Measurements from ENCODE around the gene GAS7. TPM values are rescaled to one million over a fixed set of nuclear protein-coding genes. Genes with fewer than 3 reads are reported as not detected.

GAS7 gene
- total and polyA plus RNA-seq, 2 experiments from 2014 or later = 1.9 to 10.7 TPM

GRCh38 chr17:10166176-10166935 lies 32.0 kb downstream of the GAS7 start:
- H4K20me1 ChIP-seq (replicated peaks; ENCODE audit: insufficient read depth) = no peaks in the 10 kb centered on the region
- H3K4me1 ChIP-seq (ENCODE audit: insufficient read depth) = peaks cover 3% of the 10 kb centered on the region
- Mint-ChIP-seq H3K27me3 (ENCODE audit: insufficient read depth, low read depth, poor library complexity) (peaks cover 10% of the 10 kb centered on the region), H3K4me1 (peaks cover 4% of the 10 kb centered on the region; the same call in 2 of the 3 replicates), H3K4me3 (no peak overlapping the region), H3K36me3 (ENCODE audit: low read depth) (no peaks in the 10 kb centered on the region), H3K27ac (no peak overlapping the region), H3K9me3 (no peaks in the 10 kb centered on the region)
- TF ChIP-seq STAT1 (IDR thresholded peaks at IDR 0.05; ENCODE audit: unreplicated experiment) (no peak), NANOG (IDR thresholded peaks at IDR 0.05; ENCODE audit: borderline replicate concordance) (no peak), POLR2AphosphoS5 (IDR thresholded peaks at IDR 0.05; ENCODE audit: low read depth) (no peak), CREB1 (CRISPR knock-in tag; IDR thresholded peaks at IDR 0.05; ENCODE audit: low read depth) (no peak), REST (IDR thresholded peaks at IDR 0.05; ENCODE audit: unreplicated experiment) (no peak), EZH2 (IDR thresholded peaks at IDR 0.05; ENCODE audit: low read depth, unreplicated experiment) (no peak), ZNF114 (CRISPR knock-in tag; IDR thresholded peaks at IDR 0.05) (no peak), ETS1 (IDR thresholded peaks at IDR 0.05) (no peak), ZNF462 (CRISPR knock-in tag; IDR thresholded peaks at IDR 0.05) (no peak), EZH2phosphoT487 (IDR thresholded peaks at IDR 0.05; ENCODE audit: unreplicated experiment) (no peak), JUNB (IDR thresholded peaks at IDR 0.05; ENCODE audit: unreplicated experiment) (no peak), ZNF331 (CRISPR knock-in tag; IDR thresholded peaks at IDR 0.05; ENCODE audit: low read depth) (no peak)
- TF ChIP-seq, protein P1, sequence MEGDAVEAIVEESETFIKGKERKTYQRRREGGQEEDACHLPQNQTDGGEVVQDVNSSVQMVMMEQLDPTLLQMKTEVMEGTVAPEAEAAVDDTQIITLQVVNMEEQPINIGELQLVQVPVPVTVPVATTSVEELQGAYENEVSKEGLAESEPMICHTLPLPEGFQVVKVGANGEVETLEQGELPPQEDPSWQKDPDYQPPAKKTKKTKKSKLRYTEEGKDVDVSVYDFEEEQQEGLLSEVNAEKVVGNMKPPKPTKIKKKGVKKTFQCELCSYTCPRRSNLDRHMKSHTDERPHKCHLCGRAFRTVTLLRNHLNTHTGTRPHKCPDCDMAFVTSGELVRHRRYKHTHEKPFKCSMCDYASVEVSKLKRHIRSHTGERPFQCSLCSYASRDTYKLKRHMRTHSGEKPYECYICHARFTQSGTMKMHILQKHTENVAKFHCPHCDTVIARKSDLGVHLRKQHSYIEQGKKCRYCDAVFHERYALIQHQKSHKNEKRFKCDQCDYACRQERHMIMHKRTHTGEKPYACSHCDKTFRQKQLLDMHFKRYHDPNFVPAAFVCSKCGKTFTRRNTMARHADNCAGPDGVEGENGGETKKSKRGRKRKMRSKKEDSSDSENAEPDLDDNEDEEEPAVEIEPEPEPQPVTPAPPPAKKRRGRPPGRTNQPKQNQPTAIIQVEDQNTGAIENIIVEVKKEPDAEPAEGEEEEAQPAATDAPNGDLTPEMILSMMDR (conservative IDR thresholded peaks at IDR 0.05; ENCODE audit: low read depth in 2 of 2) = no peak
- H3F3A ChIP-seq (replicated peaks; ENCODE audit: low read depth) = no peaks in the 10 kb centered on the region
- no peak overlapping the region for H3K4me3 ChIP-seq
- H3K4me2 ChIP-seq = no peak overlapping the region
- ATAC-seq (no peak), DNase-seq (ENCODE audit: low spot score) (no peak)
- no peaks in the 10 kb centered on the region for H3K27me3 ChIP-seq (ENCODE audit: insufficient read depth)
- no peaks in the 10 kb centered on the region for H3K79me2 ChIP-seq (replicated peaks; ENCODE audit: insufficient read depth)
- H2AFZ ChIP-seq = no peak overlapping the region
- no peak overlapping the region for H3K27ac ChIP-seq (ENCODE audit: low read depth)
- no peaks in the 10 kb centered on the region for H3K9me2 ChIP-seq (ENCODE audit: insufficient read depth)
- no peaks in the 10 kb centered on the region for H3K36me3 ChIP-seq (ENCODE audit: insufficient read depth)
